Measurements from ENCODE around the gene PREPL.

PREPL gene

DNA sequence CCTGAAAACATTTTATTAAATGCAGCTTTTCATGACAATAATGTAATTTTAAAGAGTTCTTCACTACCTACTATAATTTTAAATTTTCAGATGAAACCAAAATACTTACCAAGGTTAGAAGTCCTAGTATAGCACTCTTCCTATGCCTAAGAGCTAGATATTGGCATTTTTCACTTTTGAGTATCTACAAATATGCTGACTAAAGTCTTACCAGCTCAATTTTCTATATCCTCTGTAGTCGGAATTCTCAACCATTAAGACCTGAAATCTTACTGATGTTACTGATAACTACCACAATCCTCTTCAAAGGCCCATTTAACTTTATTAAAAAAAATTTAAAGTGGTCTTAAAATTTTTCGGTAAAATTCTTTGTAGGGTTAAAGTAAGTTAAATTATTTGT lies 32.0 kb downstream of the PREPL start:
- ChIA-PET CTCF (interaction anchor here (1.1 kb wide), 1 partner anchor 13 kb away, joined by 4 read pairs; no protein-coding TSS in a partner anchor), POLR2A (interaction anchor here (1.3 kb wide), 1 partner anchor 32 kb away, joined by 4 read pairs; the partner anchor contains the start of genes CAMKMT and PREPL)
- no peak overlapping the region for H3K27ac ChIP-seq (ENCODE audit: extremely low read depth, low read depth, low read length)
- H3K4me3 ChIP-seq (ENCODE audit: low read depth, low read length), result no peak overlapping the region
- no peaks in the 10 kb centered on the region for H3K4me1 ChIP-seq (ENCODE audit: control insufficient read depth, insufficient read depth, low read length)
- TF ChIP-seq ZNF664 (tag by site-specific recombination; IDR thresholded peaks at IDR 0.05) (no peak), ZNF785 (tag by site-specific recombination; IDR thresholded peaks at IDR 0.05) (no peak), ZNF239 (tag by site-specific recombination; IDR thresholded peaks at IDR 0.05) (no peak), ZNF600 (tag by site-specific recombination; IDR thresholded peaks at IDR 0.05) (no peak), ZNF561 (tag by site-specific recombination; IDR thresholded peaks at IDR 0.05; ENCODE audit: borderline replicate concordance) (no peak), ZSCAN23 (tag by site-specific recombination; IDR thresholded peaks at IDR 0.05) (no peak), ZNF354C (tag by site-specific recombination; IDR thresholded peaks at IDR 0.05; ENCODE audit: borderline replicate concordance, low read depth) (no peak), ZNF2 (tag by site-specific recombination; IDR thresholded peaks at IDR 0.05) (no peak), ZNF211 (tag by site-specific recombination; IDR thresholded peaks at IDR 0.05; ENCODE audit: low read depth) (no peak), ZNF626 (tag by site-specific recombination; IDR thresholded peaks at IDR 0.05) (no peak), ZNF335 (tag by site-specific recombination; conservative IDR thresholded peaks at IDR 0.05) (no peak)
- TF ChIP-seq, protein P1, sequence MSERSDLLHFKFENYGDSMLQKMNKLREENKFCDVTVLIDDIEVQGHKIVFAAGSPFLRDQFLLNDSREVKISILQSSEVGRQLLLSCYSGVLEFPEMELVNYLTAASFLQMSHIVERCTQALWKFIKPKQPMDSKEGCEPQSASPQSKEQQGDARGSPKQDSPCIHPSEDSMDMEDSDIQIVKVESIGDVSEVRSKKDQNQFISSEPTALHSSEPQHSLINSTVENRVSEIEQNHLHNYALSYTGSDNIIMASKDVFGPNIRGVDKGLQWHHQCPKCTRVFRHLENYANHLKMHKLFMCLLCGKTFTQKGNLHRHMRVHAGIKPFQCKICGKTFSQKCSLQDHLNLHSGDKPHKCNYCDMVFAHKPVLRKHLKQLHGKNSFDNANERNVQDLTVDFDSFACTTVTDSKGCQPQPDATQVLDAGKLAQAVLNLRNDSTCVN (tag by site-specific recombination; optimal IDR thresholded peaks at IDR 0.05), result no peak
- TF ChIP-seq, protein P2, sequence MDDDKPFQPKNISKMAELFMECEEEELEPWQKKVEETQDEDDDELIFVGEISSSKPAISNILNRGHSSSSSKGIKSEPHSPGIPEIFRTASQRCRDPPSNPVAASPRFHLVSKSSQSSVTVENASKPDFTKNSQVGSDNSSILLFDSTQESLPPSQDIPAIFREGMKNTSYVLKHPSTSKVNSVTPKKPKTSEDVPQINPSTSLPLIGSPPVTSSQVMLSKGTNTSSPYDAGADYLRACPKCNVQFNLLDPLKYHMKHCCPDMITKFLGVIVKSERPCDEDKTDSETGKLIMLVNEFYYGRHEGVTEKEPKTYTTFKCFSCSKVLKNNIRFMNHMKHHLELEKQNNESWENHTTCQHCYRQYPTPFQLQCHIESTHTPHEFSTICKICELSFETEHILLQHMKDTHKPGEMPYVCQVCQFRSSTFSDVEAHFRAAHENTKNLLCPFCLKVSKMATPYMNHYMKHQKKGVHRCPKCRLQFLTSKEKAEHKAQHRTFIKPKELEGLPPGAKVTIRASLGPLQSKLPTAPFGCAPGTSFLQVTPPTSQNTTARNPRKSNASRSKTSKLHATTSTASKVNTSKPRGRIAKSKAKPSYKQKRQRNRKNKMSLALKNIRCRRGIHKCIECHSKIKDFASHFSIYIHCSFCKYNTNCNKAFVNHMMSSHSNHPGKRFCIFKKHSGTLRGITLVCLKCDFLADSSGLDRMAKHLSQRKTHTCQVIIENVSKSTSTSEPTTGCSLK (tag by site-specific recombination; IDR thresholded peaks at IDR 0.05), result no peak
- TF ChIP-seq, protein P3, sequence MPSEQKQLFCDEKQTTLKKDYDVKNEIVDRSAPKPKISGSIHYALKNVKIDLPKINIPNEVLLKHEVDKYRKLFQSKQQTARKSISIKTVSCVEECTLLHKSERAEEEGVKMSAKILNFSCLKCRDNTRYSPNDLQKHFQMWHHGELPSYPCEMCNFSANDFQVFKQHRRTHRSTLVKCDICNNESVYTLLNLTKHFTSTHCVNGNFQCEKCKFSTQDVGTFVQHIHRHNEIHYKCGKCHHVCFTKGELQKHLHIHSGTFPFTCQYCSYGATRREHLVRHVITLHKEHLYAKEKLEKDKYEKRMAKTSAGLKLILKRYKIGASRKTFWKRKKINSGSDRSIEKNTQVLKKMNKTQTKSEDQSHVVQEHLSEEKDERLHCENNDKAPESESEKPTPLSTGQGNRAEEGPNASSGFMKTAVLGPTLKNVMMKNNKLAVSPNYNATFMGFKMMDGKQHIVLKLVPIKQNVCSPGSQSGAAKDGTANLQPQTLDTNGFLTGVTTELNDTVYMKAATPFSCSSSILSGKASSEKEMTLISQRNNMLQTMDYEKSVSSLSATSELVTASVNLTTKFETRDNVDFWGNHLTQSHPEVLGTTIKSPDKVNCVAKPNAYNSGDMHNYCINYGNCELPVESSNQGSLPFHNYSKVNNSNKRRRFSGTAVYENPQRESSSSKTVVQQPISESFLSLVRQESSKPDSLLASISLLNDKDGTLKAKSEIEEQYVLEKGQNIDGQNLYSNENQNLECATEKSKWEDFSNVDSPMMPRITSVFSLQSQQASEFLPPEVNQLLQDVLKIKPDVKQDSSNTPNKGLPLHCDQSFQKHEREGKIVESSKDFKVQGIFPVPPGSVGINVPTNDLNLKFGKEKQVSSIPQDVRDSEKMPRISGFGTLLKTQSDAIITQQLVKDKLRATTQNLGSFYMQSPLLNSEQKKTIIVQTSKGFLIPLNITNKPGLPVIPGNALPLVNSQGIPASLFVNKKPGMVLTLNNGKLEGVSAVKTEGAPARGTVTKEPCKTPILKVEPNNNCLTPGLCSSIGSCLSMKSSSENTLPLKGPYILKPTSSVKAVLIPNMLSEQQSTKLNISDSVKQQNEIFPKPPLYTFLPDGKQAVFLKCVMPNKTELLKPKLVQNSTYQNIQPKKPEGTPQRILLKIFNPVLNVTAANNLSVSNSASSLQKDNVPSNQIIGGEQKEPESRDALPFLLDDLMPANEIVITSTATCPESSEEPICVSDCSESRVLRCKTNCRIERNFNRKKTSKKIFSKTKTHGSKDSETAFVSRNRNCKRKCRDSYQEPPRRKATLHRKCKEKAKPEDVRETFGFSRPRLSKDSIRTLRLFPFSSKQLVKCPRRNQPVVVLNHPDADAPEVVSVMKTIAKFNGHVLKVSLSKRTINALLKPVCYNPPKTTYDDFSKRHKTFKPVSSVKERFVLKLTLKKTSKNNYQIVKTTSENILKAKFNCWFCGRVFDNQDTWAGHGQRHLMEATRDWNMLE (tag by site-specific recombination; conservative IDR thresholded peaks at IDR 0.05; ENCODE audit: low read depth), result no peak
- H3K9me3 ChIP-seq (ENCODE audit: control insufficient read depth, insufficient read depth, low read depth, low read length), result no peaks in the 10 kb centered on the region
- H3K36me3 ChIP-seq (ENCODE audit: control insufficient read depth in 2 of 2, insufficient read depth in 1 of 2, low read length in 2 of 2), result peaks cover 23 to 53% of the 10 kb centered on the region in 2 experiments

DNA sequence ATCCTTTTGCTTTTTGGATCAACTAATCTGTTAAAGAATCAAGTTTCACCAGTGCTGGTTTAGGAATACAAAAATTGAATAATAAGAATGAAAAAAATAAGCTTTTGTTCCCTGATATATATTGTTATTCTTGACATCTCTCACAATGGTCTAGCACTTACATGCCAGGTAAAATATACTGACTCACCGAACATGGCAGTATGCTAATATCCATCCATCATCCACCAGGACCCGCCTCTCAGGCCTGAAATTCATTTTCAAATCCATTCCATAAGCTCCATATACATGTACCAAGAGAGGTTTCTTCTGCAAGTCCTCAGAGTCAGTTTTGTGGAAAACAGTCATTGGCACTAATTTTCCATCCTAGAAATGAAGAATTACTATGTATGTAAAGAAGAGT lies 32.5 kb downstream of the PREPL start:
- H3K4me3 ChIP-seq (ENCODE audit: low read depth, low read length), result no peak overlapping the region
- H3K9me3 ChIP-seq (ENCODE audit: control insufficient read depth, insufficient read depth, low read depth, low read length), result no peaks in the 10 kb centered on the region
- POLR2A ChIA-PET, result interaction anchor here (1.3 kb wide), 1 partner anchor 33 kb away, joined by 4 read pairs; the partner anchor contains the start of genes CAMKMT and PREPL
- H3K27ac ChIP-seq (ENCODE audit: extremely low read depth, low read depth, low read length), result no peak overlapping the region
- H3K4me1 ChIP-seq (ENCODE audit: control insufficient read depth, insufficient read depth, low read length), result no peaks in the 10 kb centered on the region
- CTCF ChIA-PET, result interaction anchor here (1.1 kb wide), 1 partner anchor 14 kb away, joined by 4 read pairs; no protein-coding TSS in a partner anchor
- H3K36me3 ChIP-seq (ENCODE audit: control insufficient read depth in 2 of 2, insufficient read depth in 1 of 2, low read length in 2 of 2), result peaks cover 29 to 57% of the 10 kb centered on the region in 2 experiments
- no peak for TF ChIP-seq ZFP41 (tag by site-specific recombination; IDR thresholded peaks at IDR 0.05; ENCODE audit: borderline replicate concordance)
- no peak for TF ChIP-seq ZNF791 (tag by site-specific recombination; IDR thresholded peaks at IDR 0.05)
- TF ChIP-seq, protein P4, sequence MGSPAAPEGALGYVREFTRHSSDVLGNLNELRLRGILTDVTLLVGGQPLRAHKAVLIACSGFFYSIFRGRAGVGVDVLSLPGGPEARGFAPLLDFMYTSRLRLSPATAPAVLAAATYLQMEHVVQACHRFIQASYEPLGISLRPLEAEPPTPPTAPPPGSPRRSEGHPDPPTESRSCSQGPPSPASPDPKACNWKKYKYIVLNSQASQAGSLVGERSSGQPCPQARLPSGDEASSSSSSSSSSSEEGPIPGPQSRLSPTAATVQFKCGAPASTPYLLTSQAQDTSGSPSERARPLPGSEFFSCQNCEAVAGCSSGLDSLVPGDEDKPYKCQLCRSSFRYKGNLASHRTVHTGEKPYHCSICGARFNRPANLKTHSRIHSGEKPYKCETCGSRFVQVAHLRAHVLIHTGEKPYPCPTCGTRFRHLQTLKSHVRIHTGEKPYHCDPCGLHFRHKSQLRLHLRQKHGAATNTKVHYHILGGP (tag by site-specific recombination; IDR thresholded peaks at IDR 0.05), result no peak
- TF ChIP-seq ZNF621 (tag by site-specific recombination; IDR thresholded peaks at IDR 0.05), result no peak
